ENCODE data around the gene NKAIN2. TPM values are rescaled to one million over a fixed set of nuclear protein-coding genes. Genes with fewer than 3 reads are reported as not detected.

The NKAIN2 gene
- total RNA-seq, 1 donor from 2014 or later, result 0.56 TPM

DNA sequence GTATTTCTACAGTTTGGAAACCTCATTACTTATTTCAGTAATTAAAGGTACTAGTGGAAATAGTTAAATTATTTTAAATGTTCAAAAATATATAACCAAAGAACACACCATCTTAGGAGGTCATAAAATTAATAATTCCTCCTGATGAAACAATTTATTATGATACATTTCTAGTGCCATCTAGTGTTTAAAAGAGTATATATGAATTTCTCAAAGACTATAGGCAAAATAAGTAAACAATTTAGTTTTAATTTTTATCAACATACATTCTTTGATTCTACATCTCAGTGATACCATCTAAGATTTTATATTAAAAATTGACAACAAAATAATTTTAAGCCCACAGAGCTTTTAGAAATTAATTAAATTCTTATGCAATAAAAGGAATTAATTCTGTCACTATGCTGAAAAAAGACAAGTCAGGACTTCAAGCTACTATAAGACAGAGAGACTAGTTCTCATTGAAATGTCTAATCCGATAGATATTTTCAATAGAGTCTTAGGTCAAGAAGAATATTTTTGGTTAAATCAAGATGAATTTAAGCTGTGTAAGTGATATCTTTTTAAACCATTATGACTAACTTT is 1050.8 kb downstream of the NKAIN2 start:
- no peaks in the 10 kb centered on the region for H3K36me3 Mint-ChIP-seq (ENCODE audit: unreplicated experiment)
- H3K4me1 Mint-ChIP-seq (ENCODE audit: low read depth, unreplicated experiment), result no peaks in the 10 kb centered on the region
- no peak overlapping the region for H3K27ac Mint-ChIP-seq (ENCODE audit: unreplicated experiment)
- H3K4me3 Mint-ChIP-seq (ENCODE audit: unreplicated experiment), result no peak overlapping the region
- no peak for DNase-seq
- TF ChIP-seq, protein P1, sequence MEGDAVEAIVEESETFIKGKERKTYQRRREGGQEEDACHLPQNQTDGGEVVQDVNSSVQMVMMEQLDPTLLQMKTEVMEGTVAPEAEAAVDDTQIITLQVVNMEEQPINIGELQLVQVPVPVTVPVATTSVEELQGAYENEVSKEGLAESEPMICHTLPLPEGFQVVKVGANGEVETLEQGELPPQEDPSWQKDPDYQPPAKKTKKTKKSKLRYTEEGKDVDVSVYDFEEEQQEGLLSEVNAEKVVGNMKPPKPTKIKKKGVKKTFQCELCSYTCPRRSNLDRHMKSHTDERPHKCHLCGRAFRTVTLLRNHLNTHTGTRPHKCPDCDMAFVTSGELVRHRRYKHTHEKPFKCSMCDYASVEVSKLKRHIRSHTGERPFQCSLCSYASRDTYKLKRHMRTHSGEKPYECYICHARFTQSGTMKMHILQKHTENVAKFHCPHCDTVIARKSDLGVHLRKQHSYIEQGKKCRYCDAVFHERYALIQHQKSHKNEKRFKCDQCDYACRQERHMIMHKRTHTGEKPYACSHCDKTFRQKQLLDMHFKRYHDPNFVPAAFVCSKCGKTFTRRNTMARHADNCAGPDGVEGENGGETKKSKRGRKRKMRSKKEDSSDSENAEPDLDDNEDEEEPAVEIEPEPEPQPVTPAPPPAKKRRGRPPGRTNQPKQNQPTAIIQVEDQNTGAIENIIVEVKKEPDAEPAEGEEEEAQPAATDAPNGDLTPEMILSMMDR (IDR thresholded peaks at IDR 0.05; ENCODE audit: partially characterized antibody, unreplicated experiment), result no peak
- no peaks in the 10 kb centered on the region for H3K9me3 Mint-ChIP-seq (ENCODE audit: unreplicated experiment)
- no peaks in the 10 kb centered on the region for H3K27me3 Mint-ChIP-seq (ENCODE audit: unreplicated experiment)

DNA sequence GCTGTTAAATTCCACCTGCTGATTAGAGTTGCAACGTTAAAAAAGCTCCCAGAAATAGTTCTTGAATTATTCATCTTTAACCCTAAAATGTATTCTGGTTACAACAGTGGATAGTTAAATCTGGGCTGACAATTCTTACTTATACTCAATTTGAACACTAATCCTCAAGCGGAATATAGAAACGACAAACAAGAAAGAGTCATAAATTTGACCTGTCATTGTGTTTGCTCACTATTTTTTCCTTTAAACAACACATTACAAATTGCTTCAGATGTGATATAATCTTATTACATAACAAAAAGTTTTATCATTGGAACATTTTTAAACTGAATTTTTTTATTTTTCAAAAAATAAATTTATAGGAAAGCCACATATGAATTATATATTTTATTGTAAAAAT is 1054.1 kb downstream of the NKAIN2 start:
- no peak for DNase-seq
- no peaks in the 10 kb centered on the region for H3K36me3 Mint-ChIP-seq (ENCODE audit: unreplicated experiment)
- H3K27me3 Mint-ChIP-seq (ENCODE audit: unreplicated experiment), result no peaks in the 10 kb centered on the region
- H3K4me1 Mint-ChIP-seq (ENCODE audit: low read depth, unreplicated experiment), result no peaks in the 10 kb centered on the region
- H3K9me3 Mint-ChIP-seq (ENCODE audit: unreplicated experiment), result no peaks in the 10 kb centered on the region
- TF ChIP-seq, protein P1 (IDR thresholded peaks at IDR 0.05; ENCODE audit: partially characterized antibody, unreplicated experiment), result no peak
- H3K27ac Mint-ChIP-seq (ENCODE audit: unreplicated experiment), result no peak overlapping the region
- H3K4me3 Mint-ChIP-seq (ENCODE audit: unreplicated experiment), result no peak overlapping the region

DNA sequence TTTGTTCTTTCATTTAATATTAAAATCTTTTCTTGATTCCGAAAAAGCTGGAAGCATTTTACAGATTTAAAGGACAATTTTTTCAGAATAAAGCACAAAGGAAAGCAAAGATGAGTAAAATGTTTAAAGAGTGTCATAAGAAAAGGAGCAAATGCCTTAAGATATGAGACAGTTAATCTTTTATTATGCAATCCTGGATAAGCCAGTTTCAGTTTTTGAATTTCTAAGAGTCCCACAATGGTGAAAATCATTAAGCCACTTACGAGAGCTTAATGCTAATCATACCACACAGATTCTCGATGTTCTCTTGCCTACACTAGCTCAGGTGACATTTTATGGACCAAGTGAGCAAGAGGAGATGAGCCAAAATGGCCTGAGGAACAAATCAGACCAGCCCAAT is 1054.9 kb downstream of the NKAIN2 start:
- DNase-seq, result no peak

DNA sequence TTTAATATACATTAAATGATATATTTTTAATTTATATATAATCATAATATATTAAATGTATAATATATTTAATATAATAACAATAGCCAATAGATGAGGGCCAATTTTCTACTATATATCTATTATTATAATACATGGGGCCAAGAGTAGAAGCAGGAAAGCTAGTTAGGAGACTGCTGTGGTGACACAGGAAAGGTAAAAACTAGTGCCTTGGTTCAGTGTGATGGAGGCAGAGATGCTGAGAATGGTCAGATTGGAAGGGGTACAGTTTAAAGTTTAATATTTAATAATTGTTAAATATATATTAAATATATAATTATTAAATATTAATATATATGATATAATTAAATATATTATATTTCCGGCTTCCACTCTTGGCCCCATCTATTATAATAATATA is 1055.7 kb downstream of the NKAIN2 start:
- Mint-ChIP-seq H3K36me3 (ENCODE audit: unreplicated experiment) (no peaks in the 10 kb centered on the region), H3K9me3 (ENCODE audit: unreplicated experiment) (no peaks in the 10 kb centered on the region), H3K4me1 (ENCODE audit: low read depth, unreplicated experiment) (no peaks in the 10 kb centered on the region), H3K27ac (ENCODE audit: unreplicated experiment) (no peak overlapping the region), H3K27me3 (ENCODE audit: unreplicated experiment) (no peaks in the 10 kb centered on the region), H3K4me3 (ENCODE audit: unreplicated experiment) (no peak overlapping the region)
- TF ChIP-seq, protein P1 (IDR thresholded peaks at IDR 0.05; ENCODE audit: partially characterized antibody, unreplicated experiment), result no peak
- no peak for DNase-seq

More for the DNA sequence above, 1054.9 kb downstream of the NKAIN2 start:
- Mint-ChIP-seq H3K9me3 (ENCODE audit: unreplicated experiment) (no peaks in the 10 kb centered on the region), H3K4me1 (ENCODE audit: low read depth, unreplicated experiment) (no peaks in the 10 kb centered on the region), H3K27ac (ENCODE audit: unreplicated experiment) (no peak overlapping the region), H3K36me3 (ENCODE audit: unreplicated experiment) (no peaks in the 10 kb centered on the region), H3K4me3 (ENCODE audit: unreplicated experiment) (no peak overlapping the region), H3K27me3 (ENCODE audit: unreplicated experiment) (no peaks in the 10 kb centered on the region)
- TF ChIP-seq, protein P1 (IDR thresholded peaks at IDR 0.05; ENCODE audit: partially characterized antibody, unreplicated experiment), result no peak

DNA sequence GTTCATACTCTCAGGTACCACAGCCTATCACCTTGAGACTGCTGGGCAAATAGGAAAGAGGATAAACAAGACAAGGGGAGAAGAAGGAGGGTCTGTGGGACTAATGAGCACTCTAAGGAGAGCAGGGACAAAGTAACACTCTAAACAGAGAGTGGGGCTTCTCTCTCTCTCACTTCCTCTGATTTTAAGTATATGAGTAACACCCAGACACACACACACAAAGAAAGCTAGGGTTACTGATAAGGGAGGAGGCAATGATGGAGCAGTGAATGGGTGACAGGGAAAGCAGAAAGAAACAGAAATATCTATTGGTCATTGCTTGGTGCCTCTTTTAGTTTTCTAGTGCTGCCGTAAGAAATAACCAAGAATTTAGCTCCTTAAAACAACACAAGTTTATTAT is 1062.4 kb downstream of the NKAIN2 start:
- no peaks in the 10 kb centered on the region for H3K36me3 Mint-ChIP-seq (ENCODE audit: unreplicated experiment)
- H3K27ac Mint-ChIP-seq (ENCODE audit: unreplicated experiment), result no peak overlapping the region
- no peak for DNase-seq
- H3K27me3 Mint-ChIP-seq (ENCODE audit: unreplicated experiment), result no peaks in the 10 kb centered on the region
- H3K4me1 Mint-ChIP-seq (ENCODE audit: low read depth, unreplicated experiment), result no peaks in the 10 kb centered on the region
- H3K4me3 Mint-ChIP-seq (ENCODE audit: unreplicated experiment), result no peak overlapping the region
- TF ChIP-seq, protein P1 (IDR thresholded peaks at IDR 0.05; ENCODE audit: partially characterized antibody, unreplicated experiment), result no peak
- H3K9me3 Mint-ChIP-seq (ENCODE audit: unreplicated experiment), result no peaks in the 10 kb centered on the region

Measured in glutamatergic neuron (in vitro differentiated cells).